ENCODE measurements around the gene MRPS2. TPM values are rescaled to one million over a fixed set of nuclear protein-coding genes. Genes with fewer than 3 reads are reported as not detected.

Gene MRPS2
- total RNA-seq, 4 donors from 2014 or later = 51.5 to 61.7 (median 55.1) TPM

DNA sequence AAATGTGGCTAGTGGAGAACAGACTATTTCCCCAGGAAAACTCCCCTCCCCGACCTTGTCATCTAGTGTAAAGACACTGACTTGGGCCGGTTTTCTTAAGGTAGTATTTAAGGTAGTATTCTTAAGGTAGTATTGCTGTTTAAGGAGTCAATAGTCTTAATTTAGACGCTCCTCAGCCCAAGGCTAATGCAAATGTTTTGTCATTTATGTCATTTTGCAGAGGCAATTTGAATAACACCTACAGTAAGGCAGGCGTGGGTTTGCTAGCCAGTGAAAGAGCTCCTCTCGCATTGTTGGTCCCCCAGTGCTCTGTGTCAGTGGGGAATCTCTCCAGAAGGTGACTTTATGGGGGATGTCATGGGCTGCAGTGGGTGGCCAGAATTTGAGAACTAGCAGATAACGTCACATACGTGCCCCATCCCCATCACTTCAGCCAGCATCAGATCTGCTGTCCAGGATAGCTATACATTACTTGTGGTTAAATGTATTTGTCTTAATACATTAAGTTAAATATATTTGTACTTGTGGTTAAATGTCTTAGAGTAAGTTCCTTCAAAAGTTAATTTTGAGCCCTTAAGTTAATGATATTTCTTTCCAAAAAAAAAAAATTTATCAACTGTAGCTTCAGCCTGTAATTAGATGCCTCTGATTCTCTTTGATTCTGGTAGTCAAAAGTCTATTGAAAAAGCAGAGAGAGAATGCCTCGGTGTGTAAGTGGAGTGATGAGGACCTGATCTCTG is 18.3 kb upstream of the MRPS2 start:
- no peak for DNase-seq (ENCODE audit: low spot score in 2 of 2)
- no peaks in the 10 kb centered on the region for H3K9me3 ChIP-seq
- no peak overlapping the region for H3K27ac ChIP-seq
- H3K4me3 ChIP-seq = no peak overlapping the region
- WGBS = 70% methylated on average over 7 of the region's 8 CpGs
- peaks cover 15% of the 10 kb centered on the region for H3K4me1 ChIP-seq
- peaks cover 32% of the 10 kb centered on the region for H3K36me3 ChIP-seq
- TF ChIP-seq POLR2A (IDR thresholded peaks at IDR 0.05) = no peak
- TF ChIP-seq POLR2AphosphoS5 (IDR thresholded peaks at IDR 0.05) = no peak
- TF ChIP-seq CTCF (IDR thresholded peaks at IDR 0.05) = no peak
- TF ChIP-seq EP300 (IDR thresholded peaks at IDR 0.05) = no peak
- H3K27me3 ChIP-seq = no peaks in the 10 kb centered on the region

GRCh38 chr9:135484460-135485277 is 15.8 kb upstream of the MRPS2 start:
- Histone ChIP-seq H3K4me3 (no peak overlapping the region), H3K9me3 (no peaks in the 10 kb centered on the region), H3K27ac (no peak overlapping the region), H3K4me1 (peaks cover 7% of the 10 kb centered on the region), H3K27me3 (no peaks in the 10 kb centered on the region), H3K36me3 (peaks cover 55% of the 10 kb centered on the region)
- 96% methylated on average over 40 of the region's 47 CpGs for WGBS
- no peak for DNase-seq (ENCODE audit: low spot score in 2 of 2)
- TF ChIP-seq CTCF (IDR thresholded peaks at IDR 0.05) (no peak), POLR2AphosphoS5 (IDR thresholded peaks at IDR 0.05) (no peak), EP300 (IDR thresholded peaks at IDR 0.05) (no peak), POLR2A (IDR thresholded peaks at IDR 0.05) (no peak)

- Histone ChIP-seq H3K9me3 (no peaks in the 10 kb centered on the region), H3K4me3 (no peak overlapping the region), H3K36me3 (peaks cover 56% of the 10 kb centered on the region), H3K27me3 (no peaks in the 10 kb centered on the region), H3K27ac (no peak overlapping the region), H3K4me1 (peaks cover 7% of the 10 kb centered on the region)
- no peak for DNase-seq (ENCODE audit: low spot score in 2 of 2)
- no peak for TF ChIP-seq POLR2A (IDR thresholded peaks at IDR 0.05)
- TF ChIP-seq POLR2AphosphoS5 (IDR thresholded peaks at IDR 0.05) = no peak
- no peak for TF ChIP-seq EP300 (IDR thresholded peaks at IDR 0.05)
- no peak for TF ChIP-seq CTCF (IDR thresholded peaks at IDR 0.05)
- WGBS = 95% methylated on average over 25 of the region's 25 CpGs
Measured at GRCh38 chr9:135485385-135485784, 15.1 kb upstream of the MRPS2 start.

GRCh38 chr9:135485832-135486231 is 14.7 kb upstream of the MRPS2 start:
- Histone ChIP-seq H3K4me3 (no peak overlapping the region), H3K27me3 (no peaks in the 10 kb centered on the region), H3K36me3 (peaks cover 56% of the 10 kb centered on the region), H3K9me3 (no peaks in the 10 kb centered on the region), H3K4me1 (peaks cover 2% of the 10 kb centered on the region), H3K27ac (no peak overlapping the region)
- TF ChIP-seq POLR2A (IDR thresholded peaks at IDR 0.05) = no peak
- no peak for TF ChIP-seq EP300 (IDR thresholded peaks at IDR 0.05)
- no peak for TF ChIP-seq POLR2AphosphoS5 (IDR thresholded peaks at IDR 0.05)
- TF ChIP-seq CTCF (IDR thresholded peaks at IDR 0.05) = no peak
- WGBS = 97% methylated on average over 12 of the region's 21 CpGs
- DNase-seq (ENCODE audit: low spot score in 2 of 2) = no peak

All from suprapubic skin (tissue), 4 donors.